ENCODE results near the gene NPHP4. TPM values are rescaled to one million over a fixed set of nuclear protein-coding genes. Genes with fewer than 3 reads are reported as not detected.

The NPHP4 gene
- total RNA-seq, 1 experiment from 2014 or later = 18.8 TPM

DNA sequence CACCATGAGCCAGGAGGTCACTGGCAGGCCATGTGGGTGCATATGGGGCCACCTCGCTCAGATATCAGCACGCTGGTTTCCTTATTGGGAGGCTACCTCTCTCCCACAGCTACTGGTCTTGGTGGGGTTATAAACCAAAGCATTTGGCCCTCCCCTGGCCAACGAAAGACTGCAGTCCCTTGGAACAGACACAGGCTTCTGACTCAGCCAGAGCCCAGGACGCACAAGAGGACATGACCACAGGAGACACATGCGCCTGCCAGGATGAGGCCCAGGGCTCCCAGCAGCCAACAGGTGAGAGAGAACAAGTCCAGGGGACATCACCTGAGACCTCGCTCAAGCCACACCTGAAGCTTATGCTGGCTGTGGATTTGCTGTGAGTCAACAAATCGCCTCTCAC lies 13.8 kb downstream of the NPHP4 start:
- intact Hi-C loops (cut with micrococcal nuclease) = loop anchor here (5.0 kb wide), 1 partner anchor 61 kb away; no protein-coding TSS in a partner anchor
- ChIA-PET CTCF (no interaction called here), POLR2A (ENCODE audit: unreplicated experiment) (no interaction called here)
- Histone ChIP-seq H3K79me2 (ENCODE audit: low read length) (no peaks in the 10 kb centered on the region), H2AFZ (ENCODE audit: low read length) (no peak overlapping the region), H3K4me3 (ENCODE audit: low read length) (no peak overlapping the region), H3K4me1 (ENCODE audit: insufficient read depth, low read length) (peaks cover 7% of the 10 kb centered on the region), H3K4me2 (ENCODE audit: low read length) (no peak overlapping the region), H4K20me1 (ENCODE audit: low read length) (no peaks in the 10 kb centered on the region), H3F3A (ENCODE audit: low read length, unreplicated experiment) (no peaks in the 10 kb centered on the region), H3K36me3 (ENCODE audit: low read depth, low read length) (peaks cover 19% of the 10 kb centered on the region; the same call in 1 of the 2 replicates), H3K27ac (ENCODE audit: low read length) (no peak overlapping the region), H3K9me2 (replicated peaks; ENCODE audit: low read length) (no peaks in the 10 kb centered on the region), H3K9me3 (ENCODE audit: low read length) (no peaks in the 10 kb centered on the region), H3K9ac (ENCODE audit: low read length) (no peak overlapping the region), H3K27me3 (ENCODE audit: low read length) (no peaks in the 10 kb centered on the region)
- no peak for DNase-seq
- no peak for ATAC-seq
- BruUV-seq (replicated peaks) = no TSS peak
- TF ChIP-seq, protein P1, sequence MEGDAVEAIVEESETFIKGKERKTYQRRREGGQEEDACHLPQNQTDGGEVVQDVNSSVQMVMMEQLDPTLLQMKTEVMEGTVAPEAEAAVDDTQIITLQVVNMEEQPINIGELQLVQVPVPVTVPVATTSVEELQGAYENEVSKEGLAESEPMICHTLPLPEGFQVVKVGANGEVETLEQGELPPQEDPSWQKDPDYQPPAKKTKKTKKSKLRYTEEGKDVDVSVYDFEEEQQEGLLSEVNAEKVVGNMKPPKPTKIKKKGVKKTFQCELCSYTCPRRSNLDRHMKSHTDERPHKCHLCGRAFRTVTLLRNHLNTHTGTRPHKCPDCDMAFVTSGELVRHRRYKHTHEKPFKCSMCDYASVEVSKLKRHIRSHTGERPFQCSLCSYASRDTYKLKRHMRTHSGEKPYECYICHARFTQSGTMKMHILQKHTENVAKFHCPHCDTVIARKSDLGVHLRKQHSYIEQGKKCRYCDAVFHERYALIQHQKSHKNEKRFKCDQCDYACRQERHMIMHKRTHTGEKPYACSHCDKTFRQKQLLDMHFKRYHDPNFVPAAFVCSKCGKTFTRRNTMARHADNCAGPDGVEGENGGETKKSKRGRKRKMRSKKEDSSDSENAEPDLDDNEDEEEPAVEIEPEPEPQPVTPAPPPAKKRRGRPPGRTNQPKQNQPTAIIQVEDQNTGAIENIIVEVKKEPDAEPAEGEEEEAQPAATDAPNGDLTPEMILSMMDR (conservative IDR thresholded peaks at IDR 0.05; ENCODE audit: low read depth, low read length) = no peak
- TF ChIP-seq EZH2 (IDR thresholded peaks at IDR 0.05; ENCODE audit: low read length, unreplicated experiment) = no peak
- no peak for TF ChIP-seq EZH2phosphoT487 (IDR thresholded peaks at IDR 0.05; ENCODE audit: borderline replicate concordance, low read length)

DNA sequence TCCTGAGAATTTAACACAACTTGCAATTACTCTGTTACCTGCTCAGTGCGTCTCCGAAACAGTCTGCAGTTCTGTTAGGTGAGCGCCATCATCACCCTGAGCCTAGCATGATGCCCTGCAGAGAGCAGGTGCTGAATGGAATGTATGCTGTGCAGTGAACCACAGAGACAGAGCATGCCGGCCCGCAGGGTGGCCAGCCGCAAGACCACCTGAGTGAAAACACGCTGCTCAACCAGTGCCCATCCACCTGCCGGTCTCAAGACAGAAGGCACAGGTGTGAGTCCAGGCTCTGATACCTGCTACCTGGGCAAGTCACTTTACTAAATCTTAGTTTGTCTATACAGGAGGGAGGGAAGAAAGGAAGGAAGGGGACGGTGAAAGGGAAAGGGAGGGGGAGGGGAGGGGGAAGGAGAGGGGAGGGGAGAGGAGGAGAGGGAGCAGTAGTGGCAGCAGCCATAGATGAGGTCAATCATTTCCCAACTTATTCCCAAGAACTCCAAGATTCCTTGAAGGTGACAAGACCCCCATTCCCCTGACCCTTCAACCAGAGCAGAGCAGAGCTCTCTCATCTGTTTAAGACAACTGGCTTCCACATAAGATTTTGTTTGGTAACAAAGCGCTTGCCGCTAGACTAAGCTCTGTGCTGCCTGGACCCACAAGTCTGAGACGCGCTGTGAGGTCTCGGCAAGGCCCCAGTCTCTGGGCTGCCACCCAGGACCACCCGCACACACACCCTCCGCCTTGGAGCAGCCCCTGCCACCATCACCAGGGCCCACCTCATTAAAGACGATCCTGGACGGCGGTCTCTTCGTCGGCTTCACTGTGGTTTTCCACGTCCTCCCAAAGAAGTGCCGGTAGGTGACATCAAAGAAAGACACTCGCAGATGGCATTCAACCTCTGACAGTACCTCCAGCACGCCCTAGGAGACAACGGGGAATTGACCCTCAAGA lies 14.5 kb downstream of the NPHP4 start:
- BruUV-seq (replicated peaks) = no TSS peak
- TF ChIP-seq EZH2phosphoT487 (IDR thresholded peaks at IDR 0.05; ENCODE audit: borderline replicate concordance, low read length) = no peak
- TF ChIP-seq, protein P1 (conservative IDR thresholded peaks at IDR 0.05; ENCODE audit: low read depth, low read length) = no peak
- TF ChIP-seq EZH2 (IDR thresholded peaks at IDR 0.05; ENCODE audit: low read length, unreplicated experiment) = no peak
- no peak overlapping the region for H2AFZ ChIP-seq (ENCODE audit: low read length)
- intact Hi-C loops (cut with micrococcal nuclease) = loop anchor here (5.0 kb wide), 1 partner anchor 60 kb away; no protein-coding TSS in a partner anchor
- H3K36me3 ChIP-seq (ENCODE audit: low read depth, low read length) = peaks cover 15% of the 10 kb centered on the region; the same call in 1 of the 2 replicates
- CTCF ChIA-PET = no interaction called here
- H3F3A ChIP-seq (ENCODE audit: low read length, unreplicated experiment) = no peaks in the 10 kb centered on the region
- no peak for DNase-seq
- H3K27ac ChIP-seq (ENCODE audit: low read length) = no peak overlapping the region
- H3K27me3 ChIP-seq (ENCODE audit: low read length) = no peaks in the 10 kb centered on the region
- H3K9me3 ChIP-seq (ENCODE audit: low read length) = no peaks in the 10 kb centered on the region
- H3K4me2 ChIP-seq (ENCODE audit: low read length) = no peak overlapping the region
- H4K20me1 ChIP-seq (ENCODE audit: low read length) = no peaks in the 10 kb centered on the region
- H3K9ac ChIP-seq (ENCODE audit: low read length) = no peak overlapping the region
- peaks cover under 1% of the 10 kb centered on the region for H3K4me1 ChIP-seq (ENCODE audit: insufficient read depth, low read length)
- POLR2A ChIA-PET (ENCODE audit: unreplicated experiment) = no interaction called here
- H3K4me3 ChIP-seq (ENCODE audit: low read length) = no peak overlapping the region
- H3K79me2 ChIP-seq (ENCODE audit: low read length) = no peaks in the 10 kb centered on the region
- no peak for ATAC-seq
- H3K9me2 ChIP-seq (replicated peaks; ENCODE audit: low read length) = no peaks in the 10 kb centered on the region
